GM12891 (cell line): Measurements from ENCODE around the gene CSNK2B.

Experiments
- DNase-seq: peaks from one replicate; pipeline ENCODE4 v3.0.0; 2011; ENCODE audit warnings: low spot score; ENCODE audit not compliant: insufficient read length
- FAIRE-seq: peaks from 2 replicates; lab custom pipeline; 2011; peaks lifted over from hg19 to GRCh38; lab: Jason Lieb, UNC
- PAX5 ChIP-seq: IDR thresholded peaks from 2 replicates; pipeline ENCODE4 v1.6.1; 2011; ENCODE audit warnings: low read length, moderate library complexity, mild to moderate bottlenecking; ENCODE audit not compliant: insufficient read depth, severe bottlenecking
- POLR2A ChIP-seq: IDR thresholded peaks from 2 replicates; pipeline ENCODE4 v1.6.1; 2011; ENCODE audit warnings: low read depth, low read length, control low read depth
- POLR2AphosphoS5 ChIP-seq: IDR thresholded peaks from 2 replicates; pipeline ENCODE4 v1.6.1; 2011; ENCODE audit warnings: low read depth, low read length, control low read depth
- POU2F2 ChIP-seq: IDR thresholded peaks from 2 replicates; pipeline ENCODE4 v1.6.1; 2011; ENCODE audit warnings: low read depth, mild to moderate bottlenecking, control low read depth, low read length, moderate library complexity
- SPI1 ChIP-seq: IDR thresholded peaks from 2 replicates; pipeline ENCODE4 v1.6.1; 2011; ENCODE audit warnings: low read depth, low read length, control low read depth
- TAF1 ChIP-seq: IDR thresholded peaks from 2 replicates; pipeline ENCODE4 v1.6.1; 2011; ENCODE audit warnings: low read depth, low read length, control low read depth

CSNK2B gene

DNA sequence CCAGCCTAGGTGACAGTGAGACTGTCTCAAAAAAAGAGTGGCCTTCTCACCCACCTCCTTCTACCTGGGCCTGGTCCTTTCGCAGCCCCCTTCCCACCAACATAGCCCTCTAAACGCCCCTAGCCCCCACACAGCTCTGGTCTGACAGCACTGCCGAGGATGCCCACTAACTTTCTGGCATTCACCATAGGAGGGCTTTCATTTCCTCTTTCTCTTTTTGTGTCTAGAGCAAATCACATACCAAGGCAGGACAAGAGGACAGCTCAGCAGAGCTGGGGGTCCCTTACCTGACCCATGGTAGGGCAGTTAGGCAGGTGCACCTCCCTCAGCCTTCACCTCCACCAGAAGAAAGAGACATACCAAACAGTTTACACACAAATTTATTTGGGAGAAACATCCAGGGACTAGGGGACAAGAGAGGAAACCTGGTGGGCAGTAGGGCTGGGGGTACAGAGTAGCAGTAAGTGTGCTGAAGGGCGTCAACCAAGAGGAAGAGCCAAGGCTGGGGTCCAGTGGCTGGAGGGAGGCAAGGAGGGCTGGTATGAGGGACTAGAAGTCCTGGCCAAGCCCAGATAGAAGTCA is 10.5 kb downstream of the CSNK2B start:
- TF ChIP-seq PAX5 (no peak), POU2F2 (no peak), TAF1 (no peak), POLR2A (no peak; the same call in 1 of the 2 replicates), SPI1 (peak; percentile 85), POLR2AphosphoS5 (no peak)
- FAIRE-seq (no peak), DNase-seq (no peak)

GRCh38 chr6:31676904-31677303 is 11.0 kb downstream of the CSNK2B start:
- DNase-seq = no peak
- FAIRE-seq = no peak
- no peak for TF ChIP-seq SPI1
- TF ChIP-seq POLR2AphosphoS5 = no peak
- no peak for TF ChIP-seq TAF1
- no peak for TF ChIP-seq POU2F2
- no peak for TF ChIP-seq PAX5
- TF ChIP-seq POLR2A = no peak

- TF ChIP-seq POLR2A (no peak), TAF1 (no peak), POU2F2 (no peak), SPI1 (no peak), POLR2AphosphoS5 (no peak), PAX5 (no peak)
- DNase-seq (no peak), FAIRE-seq (no peak)
These were observed 12.1 kb downstream of the CSNK2B start for GRCh38 chr6:31677955-31678354.

GRCh38 chr6:31680226-31681134 is 14.6 kb downstream of the CSNK2B start, which contains the start of gene LY6G5C:
TSS of gene LY6G5C (minus strand) at chr6:31681067. CDS start at chr6:31680373, 694 bp downstream.
- FAIRE-seq (peak; percentile 91), DNase-seq (peak; percentile 52)
- no peak for TF ChIP-seq PAX5
- TF ChIP-seq SPI1 = peak; percentile 27

DNA sequence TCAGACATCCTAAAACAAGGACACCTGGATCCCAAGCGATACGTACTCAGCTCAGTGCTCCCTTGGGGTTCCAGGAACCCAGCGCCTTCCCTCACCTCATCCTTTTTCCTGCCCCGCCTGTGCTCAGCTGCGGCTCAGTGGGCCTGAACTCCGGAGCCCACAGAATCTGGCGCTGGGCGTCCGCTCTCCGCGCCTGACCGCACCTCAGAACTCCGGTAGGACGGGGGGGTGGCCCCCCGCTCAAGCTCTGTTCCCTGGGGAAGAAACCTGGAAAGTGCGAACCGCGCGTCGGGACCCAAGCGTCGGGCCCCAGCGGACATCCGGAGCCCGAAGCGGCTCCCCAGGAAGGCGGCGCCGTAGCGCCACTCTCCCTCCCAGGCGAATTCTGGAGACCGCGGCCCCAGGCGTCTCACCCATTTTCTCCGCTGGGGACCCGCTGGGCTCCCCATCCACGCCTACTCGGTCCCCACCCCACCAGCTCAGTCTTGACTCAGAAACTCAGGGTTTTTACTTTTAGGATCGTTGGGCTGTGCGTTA is 15.3 kb downstream of the CSNK2B start:
- no peak for TF ChIP-seq POLR2A
- no peak for TF ChIP-seq SPI1
- TF ChIP-seq POLR2AphosphoS5 = no peak
- no peak for TF ChIP-seq PAX5
- TF ChIP-seq TAF1 = 0 out of 2 replicates have a peak, but pooled peaks have one; percentile 12
- no peak for TF ChIP-seq POU2F2
- FAIRE-seq (no peak), DNase-seq (peak; percentile 60)

- TF ChIP-seq SPI1 (no peak), POLR2A (no peak), PAX5 (no peak), TAF1 (no peak), POLR2AphosphoS5 (no peak), POU2F2 (no peak)
- DNase-seq (no peak), FAIRE-seq (no peak)
These were observed 17.7 kb downstream of the CSNK2B start for GRCh38 chr6:31683591-31683990.

GRCh38 chr6:31686483-31686882 is 20.6 kb downstream of the CSNK2B start:
- no peak for FAIRE-seq
- no peak for TF ChIP-seq TAF1
- TF ChIP-seq POLR2A = no peak
- TF ChIP-seq POLR2AphosphoS5 = no peak
- no peak for TF ChIP-seq POU2F2
- no peak for TF ChIP-seq PAX5
- no peak for TF ChIP-seq SPI1
- no peak for DNase-seq

DNA sequence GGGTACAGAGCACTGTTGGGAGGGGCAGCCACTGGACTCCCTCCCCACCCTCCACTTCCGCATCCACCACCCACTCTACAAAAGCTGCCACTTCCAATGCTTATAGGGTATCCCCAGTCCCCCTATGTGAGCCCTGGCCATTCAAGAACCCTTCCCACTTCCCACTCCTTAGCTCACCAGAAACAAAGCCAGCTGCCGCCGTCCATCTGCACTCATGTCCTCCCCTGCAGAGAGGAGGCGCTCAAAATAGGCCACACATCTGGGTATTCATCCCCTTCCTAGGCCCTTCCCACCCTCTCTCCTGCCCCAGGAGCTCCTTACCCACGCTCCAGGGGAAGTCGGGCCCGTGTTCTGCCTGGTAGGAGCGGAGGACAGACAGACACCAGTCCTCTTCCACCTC is 21.4 kb downstream of the CSNK2B start:
- no peak for DNase-seq
- no peak for FAIRE-seq
- no peak for TF ChIP-seq POLR2AphosphoS5
- no peak for TF ChIP-seq PAX5

GRCh38 chr6:31687860-31688693 is 22.2 kb downstream of the CSNK2B start:
- FAIRE-seq = no peak
- no peak for TF ChIP-seq SPI1
- no peak for TF ChIP-seq TAF1
- TF ChIP-seq POLR2A = no peak
- TF ChIP-seq POLR2AphosphoS5 = no peak
- no peak for TF ChIP-seq POU2F2
- TF ChIP-seq PAX5 = no peak

More at GRCh38 chr6:31687860-31688693, 22.2 kb downstream of the CSNK2B start:
- DNase-seq = no peak
